OCI-M2 (cell line): ENCODE measurements around the gene ZMYND15.

Experiments
- DNase-seq: peaks from one replicate; lab custom pipeline; 2025; ENCODE audit not compliant: unreplicated experiment; lab: John Stamatoyannopoulos, UW

ZMYND15 gene

GRCh38 chr17:4786106-4786511, 46.5 kb downstream of the ZMYND15 start, which contains the start of gene VMO1:
VMO1 (minus strand) TSS chr17:4786364; CDS start chr17:4786352, 12 bp downstream.
- no peak for DNase-seq

GRCh38 chr17:4786516-4786915, 46.9 kb downstream of the ZMYND15 start:
- DNase-seq, result no peak

GRCh38 chr17:4788159-4788806, 48.6 kb downstream of the ZMYND15 start:
- DNase-seq, result no peak

GRCh38 chr17:4788807-4789700, 49.4 kb downstream of the ZMYND15 start, which contains the start of gene GLTPD2:
GLTPD2 (plus strand) TSS chr17:4788964; CDS start chr17:4789012, 48 bp downstream.
- DNase-seq, result no peak

- DNase-seq, result no peak
Observed at GRCh38 chr17:4789701-4789950, 50.0 kb downstream of the ZMYND15 start.

GRCh38 chr17:4789951-4790704, 50.5 kb downstream of the ZMYND15 start:
- DNase-seq, result peak; percentile 26

GRCh38 chr17:4790705-4791088, 51.1 kb downstream of the ZMYND15 start:
- DNase-seq, result no peak

GRCh38 chr17:4795168-4795567, 55.5 kb downstream of the ZMYND15 start:
- DNase-seq, result no peak
